ENCODE data around the gene AP3D1.

Gene AP3D1

GRCh38 chr19:2149980-2150793 lies 1.2 kb downstream of the AP3D1 start:
- Mint-ChIP-seq H3K36me3 (ENCODE audit: low read depth) (peaks cover 8% of the 10 kb centered on the region), H3K4me1 (ENCODE audit: low read depth) (peaks cover 37% of the 10 kb centered on the region), H3K27me3 (ENCODE audit: low read depth) (no peaks in the 10 kb centered on the region), H3K4me3 (peak overlapping the region; percentile 83), H3K27ac (peak overlapping the region; percentile 80), H3K9me3 (no peaks in the 10 kb centered on the region)

DNA sequence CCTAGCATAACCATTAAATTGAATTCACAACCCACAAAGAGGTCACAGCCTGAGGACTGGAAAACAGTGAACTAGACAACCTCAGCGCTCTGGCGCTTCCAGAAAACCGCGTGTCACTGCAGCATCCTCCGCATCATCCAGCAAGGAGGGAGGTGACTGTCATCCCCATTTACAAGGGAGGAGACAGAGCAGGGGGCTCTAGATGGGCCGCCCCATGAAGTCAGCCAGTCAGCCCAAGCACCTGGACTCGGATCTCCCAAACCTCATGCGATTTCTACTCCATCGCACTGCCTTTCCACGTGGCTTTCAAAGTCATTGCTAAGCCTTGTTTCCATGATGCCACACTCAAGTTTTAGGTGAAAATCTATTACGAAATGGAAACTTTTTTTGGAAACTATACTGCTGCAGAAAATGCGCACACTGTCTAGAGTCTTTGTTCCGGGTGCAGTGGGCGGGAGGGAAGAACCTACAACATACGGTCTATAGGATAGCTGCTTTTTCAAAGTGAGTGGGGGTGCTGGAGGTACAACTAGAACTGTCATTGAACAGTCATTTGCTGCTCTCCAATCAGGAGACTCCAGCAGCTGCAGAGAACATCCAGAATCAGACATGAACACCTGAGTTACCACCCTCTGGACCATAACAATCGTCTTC lies 2.8 kb downstream of the AP3D1 start:
- Mint-ChIP-seq H3K27ac (peak overlapping the region; percentile 55), H3K4me1 (ENCODE audit: low read depth) (peaks cover 35% of the 10 kb centered on the region), H3K9me3 (no peaks in the 10 kb centered on the region), H3K4me3 (peak overlapping the region; percentile 14), H3K27me3 (ENCODE audit: low read depth) (no peaks in the 10 kb centered on the region), H3K36me3 (ENCODE audit: low read depth) (peaks cover 8% of the 10 kb centered on the region)

GRCh38 chr19:2145831-2146241 lies 5.5 kb downstream of the AP3D1 start:
- Mint-ChIP-seq H3K36me3 (ENCODE audit: low read depth) (peaks cover 8% of the 10 kb centered on the region), H3K4me1 (ENCODE audit: low read depth) (peaks cover 26% of the 10 kb centered on the region), H3K27ac (no peak overlapping the region)

GRCh38 chr19:2144190-2144589 lies 7.2 kb downstream of the AP3D1 start:
- H3K4me3 Mint-ChIP-seq: no peak overlapping the region
- no peaks in the 10 kb centered on the region for H3K9me3 Mint-ChIP-seq
- no peak overlapping the region for H3K27ac Mint-ChIP-seq
- no peaks in the 10 kb centered on the region for H3K27me3 Mint-ChIP-seq (ENCODE audit: low read depth)
- H3K4me1 Mint-ChIP-seq (ENCODE audit: low read depth): peaks cover 14% of the 10 kb centered on the region
- peaks cover 6% of the 10 kb centered on the region for H3K36me3 Mint-ChIP-seq (ENCODE audit: low read depth)

More at GRCh38 chr19:2145831-2146241, 5.5 kb downstream of the AP3D1 start:
- Mint-ChIP-seq H3K4me3 (no peak overlapping the region), H3K9me3 (no peaks in the 10 kb centered on the region), H3K27me3 (ENCODE audit: low read depth) (no peaks in the 10 kb centered on the region)

GRCh38 chr19:2142173-2142829 lies 9.1 kb downstream of the AP3D1 start:
- Mint-ChIP-seq H3K4me1 (ENCODE audit: low read depth) (peaks cover 6% of the 10 kb centered on the region), H3K27ac (no peak overlapping the region), H3K36me3 (ENCODE audit: low read depth) (peaks cover 10% of the 10 kb centered on the region), H3K4me3 (no peak overlapping the region), H3K27me3 (ENCODE audit: low read depth) (no peaks in the 10 kb centered on the region), H3K9me3 (no peaks in the 10 kb centered on the region)

DNA sequence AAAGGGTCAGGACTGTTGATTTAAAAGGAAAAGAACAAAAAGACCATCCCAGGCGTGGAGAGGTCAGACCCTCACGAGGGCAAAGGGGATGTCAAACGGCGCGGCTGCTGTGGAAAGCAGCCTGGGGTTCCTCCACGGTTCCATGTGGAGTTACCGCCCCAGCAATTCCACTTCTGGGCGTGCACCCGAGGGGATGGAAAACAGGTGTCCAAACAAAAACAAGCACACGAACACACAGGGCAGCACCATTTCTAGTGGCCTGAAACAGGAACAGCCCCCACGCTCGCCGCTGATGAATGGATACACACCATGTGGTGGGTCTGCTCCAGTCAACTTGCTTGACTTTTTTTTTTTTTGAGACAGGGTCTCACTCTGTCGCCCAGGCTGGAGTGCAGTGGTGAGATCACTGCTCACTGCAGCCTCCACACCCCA lies 11.2 kb downstream of the AP3D1 start:
- Mint-ChIP-seq H3K9me3 (no peaks in the 10 kb centered on the region), H3K4me3 (no peak overlapping the region), H3K27ac (no peak overlapping the region), H3K36me3 (ENCODE audit: low read depth) (peaks cover 14% of the 10 kb centered on the region), H3K27me3 (ENCODE audit: low read depth) (no peaks in the 10 kb centered on the region), H3K4me1 (ENCODE audit: low read depth) (peaks cover 1% of the 10 kb centered on the region)

GRCh38 chr19:2139385-2140137 lies 11.8 kb downstream of the AP3D1 start:
- Mint-ChIP-seq H3K36me3 (ENCODE audit: low read depth) (peaks cover 14% of the 10 kb centered on the region), H3K27ac (no peak overlapping the region), H3K4me1 (ENCODE audit: low read depth) (peaks cover 1% of the 10 kb centered on the region), H3K9me3 (no peaks in the 10 kb centered on the region), H3K4me3 (no peak overlapping the region), H3K27me3 (ENCODE audit: low read depth) (no peaks in the 10 kb centered on the region)

GRCh38 chr19:2138061-2138728 lies 13.2 kb downstream of the AP3D1 start:
- H3K4me1 Mint-ChIP-seq (ENCODE audit: low read depth): peaks cover 1% of the 10 kb centered on the region
- H3K9me3 Mint-ChIP-seq: no peaks in the 10 kb centered on the region
- H3K27ac Mint-ChIP-seq: no peak overlapping the region
- H3K4me3 Mint-ChIP-seq: no peak overlapping the region
- peaks cover 16% of the 10 kb centered on the region for H3K36me3 Mint-ChIP-seq (ENCODE audit: low read depth)
- no peaks in the 10 kb centered on the region for H3K27me3 Mint-ChIP-seq (ENCODE audit: low read depth)

DNA sequence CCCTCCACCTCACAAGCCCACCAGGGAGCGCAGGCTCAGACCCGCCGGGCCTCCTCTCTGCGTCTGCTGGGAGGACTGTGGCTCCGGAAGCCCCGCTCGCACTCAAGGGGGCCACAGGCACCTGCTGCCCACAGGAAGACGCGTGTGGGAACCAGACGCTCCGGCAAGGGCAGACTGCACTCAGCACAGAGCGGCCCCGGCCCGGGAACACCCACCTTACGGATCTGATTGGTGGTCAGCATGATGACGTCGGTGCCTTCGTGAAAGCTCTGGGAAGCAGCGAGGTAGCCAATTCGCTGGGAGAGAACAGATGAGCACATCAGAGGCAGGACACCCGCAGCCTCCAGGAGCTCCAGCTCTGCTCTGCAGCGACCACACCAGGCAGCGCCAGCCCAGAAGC lies 14.6 kb downstream of the AP3D1 start:
- Mint-ChIP-seq H3K4me1 (ENCODE audit: low read depth) (peaks cover 1% of the 10 kb centered on the region), H3K9me3 (no peaks in the 10 kb centered on the region), H3K27ac (no peak overlapping the region), H3K4me3 (no peak overlapping the region), H3K27me3 (ENCODE audit: low read depth) (no peaks in the 10 kb centered on the region), H3K36me3 (ENCODE audit: low read depth) (peaks cover 21% of the 10 kb centered on the region)

GRCh38 chr19:2135474-2136402 lies 15.6 kb downstream of the AP3D1 start:
- no peaks in the 10 kb centered on the region for H3K9me3 Mint-ChIP-seq
- H3K27ac Mint-ChIP-seq: no peak overlapping the region
- peaks cover 21% of the 10 kb centered on the region for H3K36me3 Mint-ChIP-seq (ENCODE audit: low read depth)
- H3K27me3 Mint-ChIP-seq (ENCODE audit: low read depth): no peaks in the 10 kb centered on the region
- no peak overlapping the region for H3K4me3 Mint-ChIP-seq
- H3K4me1 Mint-ChIP-seq (ENCODE audit: low read depth): no peaks in the 10 kb centered on the region

GRCh38 chr19:2132731-2133490 lies 18.5 kb downstream of the AP3D1 start:
- Mint-ChIP-seq H3K36me3 (ENCODE audit: low read depth) (peaks cover 16% of the 10 kb centered on the region), H3K9me3 (no peaks in the 10 kb centered on the region), H3K4me1 (ENCODE audit: low read depth) (no peaks in the 10 kb centered on the region), H3K27ac (no peak overlapping the region), H3K27me3 (ENCODE audit: low read depth) (no peaks in the 10 kb centered on the region), H3K4me3 (no peak overlapping the region)

GRCh38 chr19:2132191-2132590 lies 19.2 kb downstream of the AP3D1 start:
- Mint-ChIP-seq H3K27me3 (ENCODE audit: low read depth) (no peaks in the 10 kb centered on the region), H3K36me3 (ENCODE audit: low read depth) (peaks cover 12% of the 10 kb centered on the region), H3K27ac (no peak overlapping the region), H3K4me3 (no peak overlapping the region), H3K4me1 (ENCODE audit: low read depth) (no peaks in the 10 kb centered on the region), H3K9me3 (no peaks in the 10 kb centered on the region)
